Measurements from ENCODE around the gene CFAP58.

- TF ChIP-seq POLR2A (IDR thresholded peaks at IDR 0.05) (no peak), CTCF (IDR thresholded peaks at IDR 0.05) (no peak)
Measured at GRCh38 chr10:104342941-104343411, 10.7 kb upstream of the CFAP58 start.
